OCI-LY1 (cell line): ENCODE data around the gene PI16.
"Not testable (repeated sequence)": the region's sequence is repeated elsewhere in the genome, so short reads cannot be mapped to it uniquely, and the experiment has no call there.

Experiments
- H2AFZ ChIP-seq: fragments of 200-600 bp; sonication (generic), shearing (Covaris generic); 2 replicates; pipeline ENCODE4 v1.6.0; 2014; ENCODE audit warnings: antibody characterized with exemption, mild to moderate bottlenecking, low read length
- H3F3A ChIP-seq: fragments of 200-600 bp; sonication (generic), shearing (Covaris generic); 2 replicates; pipeline ENCODE4 v1.6.0; 2014; ENCODE audit warnings: mild to moderate bottlenecking, antibody characterized with exemption, low read length, moderate library complexity; ENCODE audit not compliant: insufficient read depth
- H3K27ac ChIP-seq: fragments of 200-600 bp; sonication (generic); 2 replicates; pipeline ENCODE4 v1.5.1; 2014; ENCODE audit warnings: low read length, mixed run types, mild to moderate bottlenecking, low read depth; ENCODE audit not compliant: poor library complexity, severe bottlenecking
- H3K27me3 ChIP-seq: fragments of 200-600 bp; sonication (generic); 2 replicates; pipeline ENCODE4 v1.6.0; 2014; ENCODE audit warnings: antibody characterized with exemption, mild to moderate bottlenecking, low read length, moderate library complexity; ENCODE audit not compliant: insufficient read depth
- H3K36me3 ChIP-seq: fragments of 200-600 bp; sonication (generic); 2 replicates; pipeline ENCODE4 v1.6.1; 2014; ENCODE audit warnings: mild to moderate bottlenecking, antibody characterized with exemption, low read length, moderate library complexity, mixed read lengths; ENCODE audit not compliant: insufficient read depth
- H3K4me1 ChIP-seq: fragments of 200-600 bp; sonication (generic); 2 replicates; pipeline ENCODE4 v1.5.1; 2014; ENCODE audit warnings: mild to moderate bottlenecking, low read length, moderate library complexity; ENCODE audit not compliant: insufficient read depth, severe bottlenecking
- H3K4me2 ChIP-seq: fragments of 200-600 bp; sonication (generic), shearing (Covaris generic); 2 replicates; pipeline ENCODE4 v1.6.1; 2014; ENCODE audit warnings: low read length
- H3K4me3 ChIP-seq: fragments of 200-600 bp; sonication (generic); 2 replicates; pipeline ENCODE4 v1.5.1; 2014; ENCODE audit warnings: low read length, low read depth, mild to moderate bottlenecking, mixed read lengths; ENCODE audit not compliant: poor library complexity, severe bottlenecking
- H3K79me2 ChIP-seq: fragments of 200-600 bp; shearing (Covaris generic); 2 replicates; pipeline ENCODE4 v1.6.1; 2016; ENCODE audit warnings: mixed run types, low read length, mixed read lengths; ENCODE audit not compliant: insufficient read depth
- H3K9ac ChIP-seq: fragments of 200-600 bp; sonication (generic), shearing (Covaris generic); 2 replicates; pipeline ENCODE4 v1.6.1; 2014; ENCODE audit warnings: mild to moderate bottlenecking, low read length, mixed read lengths
- H3K9me2 ChIP-seq: fragments of 200-600 bp; sonication (generic), shearing (Covaris generic); 2 replicates; pipeline ENCODE4 v1.6.1; 2014; ENCODE audit warnings: low read depth, mild to moderate bottlenecking, low read length, mixed read lengths
- H3K9me3 ChIP-seq: fragments of 200-600 bp; shearing (Covaris generic); 2 replicates; pipeline ENCODE4 v1.6.1; 2014; ENCODE audit warnings: low read length, mixed read lengths
- H4K20me1 ChIP-seq: fragments of 200-600 bp; sonication (generic), shearing (Covaris generic); 2 replicates; pipeline ENCODE4 v1.6.0; 2016; ENCODE audit warnings: mild to moderate bottlenecking, low read length; ENCODE audit not compliant: insufficient read depth
- CTCF ChIP-seq: fragments of 200-600 bp; sonication (generic), shearing (Covaris generic); IDR thresholded peaks from 2 replicates; pipeline ENCODE4 v1.5.1; 2017; ENCODE audit warnings: mild to moderate bottlenecking, antibody characterized with exemption, low read length, moderate library complexity, mixed read lengths
- EZH2 ChIP-seq: fragments of 200-600 bp; sonication (generic), shearing (Covaris generic); IDR thresholded peaks from 2 replicates; pipeline ENCODE4 v1.8.0; 2017; ENCODE audit warnings: borderline replicate concordance, mixed run types, mild to moderate bottlenecking, antibody characterized with exemption, low read length, moderate library complexity, mixed read lengths

The PI16 gene

GRCh38 chr6:36989264-36989663 is 34.7 kb downstream of the PI16 start:
- Histone ChIP-seq H3K27ac (no peak overlapping the region), H3F3A (no peaks in the 10 kb centered on the region), H2AFZ (no peak overlapping the region), H3K9ac (no peak overlapping the region), H3K27me3 (no peaks in the 10 kb centered on the region), H3K9me2 (no peaks in the 10 kb centered on the region), H3K36me3 (no peaks in the 10 kb centered on the region), H3K4me2 (no peak overlapping the region), H3K79me2 (peaks cover 15% of the 10 kb centered on the region), H3K4me3 (no peak overlapping the region), H3K4me1 (peaks cover 17% of the 10 kb centered on the region), H3K9me3 (no peaks in the 10 kb centered on the region), H4K20me1 (no peaks in the 10 kb centered on the region)
- TF ChIP-seq CTCF (no peak), EZH2 (no peak)

GRCh38 chr6:36990401-36990800 is 35.9 kb downstream of the PI16 start:
- not testable (repeated sequence) for H3K4me3 ChIP-seq, H3K4me1 ChIP-seq, H4K20me1 ChIP-seq

GRCh38 chr6:36997811-36998722 is 43.5 kb downstream of the PI16 start:
- Histone ChIP-seq H3K4me2 (no peak overlapping the region), H2AFZ (no peak overlapping the region)
- TF ChIP-seq CTCF (no peak), EZH2 (no peak)

More at GRCh38 chr6:36990401-36990800, 35.9 kb downstream of the PI16 start:
- not testable (repeated sequence) for H3F3A ChIP-seq, H3K4me2 ChIP-seq, H3K27me3 ChIP-seq, H3K36me3 ChIP-seq, H3K9me2 ChIP-seq, H3K27ac ChIP-seq, H3K9me3 ChIP-seq, H3K9ac ChIP-seq, H2AFZ ChIP-seq, H3K79me2 ChIP-seq

GRCh38 chr6:36998723-36999038 is 44.1 kb downstream of the PI16 start:
- peaks cover 5% of the 10 kb centered on the region; the same call in 1 of the 2 replicates for H3K27me3 ChIP-seq
- H3K4me2 ChIP-seq: no peak overlapping the region
- H3K9ac ChIP-seq: no peak overlapping the region
- H3K4me1 ChIP-seq: no peaks in the 10 kb centered on the region
- no peaks in the 10 kb centered on the region for H3F3A ChIP-seq
- no peak overlapping the region for H3K4me3 ChIP-seq
- no peaks in the 10 kb centered on the region for H3K36me3 ChIP-seq
- H3K27ac ChIP-seq: no peak overlapping the region
- H3K9me3 ChIP-seq: no peaks in the 10 kb centered on the region
- H3K9me2 ChIP-seq: no peaks in the 10 kb centered on the region
- TF ChIP-seq EZH2: no peak
- no peak for TF ChIP-seq CTCF
- no peaks in the 10 kb centered on the region for H4K20me1 ChIP-seq
- H3K79me2 ChIP-seq: no peaks in the 10 kb centered on the region
- H2AFZ ChIP-seq: no peak overlapping the region

More at GRCh38 chr6:36997811-36998722, 43.5 kb downstream of the PI16 start:
- H3K4me3 ChIP-seq: no peak overlapping the region
- no peaks in the 10 kb centered on the region for H3K9me2 ChIP-seq
- no peak overlapping the region for H3K9ac ChIP-seq
- no peaks in the 10 kb centered on the region for H3K36me3 ChIP-seq
- H3K27ac ChIP-seq: no peak overlapping the region
- no peaks in the 10 kb centered on the region for H3K9me3 ChIP-seq
- H3F3A ChIP-seq: no peaks in the 10 kb centered on the region
- no peaks in the 10 kb centered on the region for H3K4me1 ChIP-seq
- no peaks in the 10 kb centered on the region for H4K20me1 ChIP-seq
- H3K79me2 ChIP-seq: no peaks in the 10 kb centered on the region
- peaks cover 5% of the 10 kb centered on the region; the same call in 1 of the 2 replicates for H3K27me3 ChIP-seq
